Vagina (tissue), 2 donors: ENCODE data around the gene LCLAT1.

ENCODE experiments used
- POLR2A ChIP-seq, 2 donors: fragments of 450-650 bp; IDR thresholded peaks; one replicate each; pipeline ENCODE4 v1.6.1; 2017; ENCODE audit warnings: antibody characterized with exemption in 2 of 2, mild to moderate bottlenecking in 2 of 2, moderate library complexity in 2 of 2
- POLR2AphosphoS5 ChIP-seq, 2 donors: sonication (generic); formaldehyde crosslinking; IDR thresholded peaks; one replicate each; pipeline ENCODE4 v1.9.0; 2017; ENCODE audit warnings: antibody characterized with exemption in 2 of 2, mild to moderate bottlenecking in 2 of 2, low read depth in 1 of 2; ENCODE audit not compliant: insufficient read depth in 1 of 2
- TF ChIP-seq, protein P1 (sequence below), 3 experiments: fragments of 450-650 bp in 2 of 3; fragments of 200-600 bp in 1 of 3; sonication (generic) in 1 of 3; IDR thresholded peaks; one replicate each; pipeline ENCODE4 v1.5.1; 2017 to 2019; ENCODE audit warnings: antibody characterized with exemption in 3 of 3, mild to moderate bottlenecking in 2 of 3, moderate library complexity in 2 of 3

DNA sequence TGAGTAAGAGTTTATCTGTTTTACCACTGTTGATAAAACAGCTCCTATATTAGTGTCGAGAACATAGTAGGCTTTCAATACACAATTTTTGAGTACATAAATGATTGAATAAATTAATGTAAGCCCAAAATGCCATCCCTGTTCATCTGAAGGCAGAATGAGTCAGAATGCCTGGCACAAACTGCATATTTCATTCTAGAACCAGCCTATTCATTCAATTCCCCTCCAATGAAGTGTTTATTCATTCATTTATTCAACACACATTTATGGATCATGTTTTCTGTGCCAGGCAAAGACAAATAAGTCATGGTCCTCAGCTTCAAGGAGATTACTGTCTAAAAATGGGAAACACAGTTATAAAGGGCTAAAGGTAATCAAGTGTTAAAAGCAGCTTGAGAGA is 22.8 kb upstream of the LCLAT1 start:
- TF ChIP-seq, protein P1, sequence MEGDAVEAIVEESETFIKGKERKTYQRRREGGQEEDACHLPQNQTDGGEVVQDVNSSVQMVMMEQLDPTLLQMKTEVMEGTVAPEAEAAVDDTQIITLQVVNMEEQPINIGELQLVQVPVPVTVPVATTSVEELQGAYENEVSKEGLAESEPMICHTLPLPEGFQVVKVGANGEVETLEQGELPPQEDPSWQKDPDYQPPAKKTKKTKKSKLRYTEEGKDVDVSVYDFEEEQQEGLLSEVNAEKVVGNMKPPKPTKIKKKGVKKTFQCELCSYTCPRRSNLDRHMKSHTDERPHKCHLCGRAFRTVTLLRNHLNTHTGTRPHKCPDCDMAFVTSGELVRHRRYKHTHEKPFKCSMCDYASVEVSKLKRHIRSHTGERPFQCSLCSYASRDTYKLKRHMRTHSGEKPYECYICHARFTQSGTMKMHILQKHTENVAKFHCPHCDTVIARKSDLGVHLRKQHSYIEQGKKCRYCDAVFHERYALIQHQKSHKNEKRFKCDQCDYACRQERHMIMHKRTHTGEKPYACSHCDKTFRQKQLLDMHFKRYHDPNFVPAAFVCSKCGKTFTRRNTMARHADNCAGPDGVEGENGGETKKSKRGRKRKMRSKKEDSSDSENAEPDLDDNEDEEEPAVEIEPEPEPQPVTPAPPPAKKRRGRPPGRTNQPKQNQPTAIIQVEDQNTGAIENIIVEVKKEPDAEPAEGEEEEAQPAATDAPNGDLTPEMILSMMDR (IDR thresholded peaks at IDR 0.05), result no peak
- TF ChIP-seq POLR2AphosphoS5 (IDR thresholded peaks at IDR 0.05; ENCODE audit: insufficient read depth in 1 of 2, low read depth in 1 of 2), result no peak
- no peak for TF ChIP-seq POLR2A (IDR thresholded peaks at IDR 0.05)
